ENCODE results near the gene POMC. TPM values are rescaled to one million over a fixed set of nuclear protein-coding genes. Genes with fewer than 3 reads are reported as not detected.
A peak's percentile ranks its signal among the peaks of the same experiment; 100 is the strongest.

The POMC gene
- polyA plus RNA-seq, 6 donors from 2014 or later = 5.6 to 14.6 (median 7.5) TPM

- ATAC-seq (ENCODE audit: low read depth in 2 of 2) (no peak), DNase-seq (no peak)
- peaks cover 13 to 30% (median 28%) of the 10 kb centered on the region in 3 donors for H3K4me1 Mint-ChIP-seq
- H3K27me3 Mint-ChIP-seq = peaks cover 0 to 10% (median 0%) of the 10 kb centered on the region in 3 donors
- H3K4me3 Mint-ChIP-seq = no peak overlapping the region
- H3K9me3 Mint-ChIP-seq = no peaks in the 10 kb centered on the region
- no peaks in the 10 kb centered on the region for H3K36me3 Mint-ChIP-seq
- no peak overlapping the region for H3K27ac Mint-ChIP-seq
These were observed 29.8 kb upstream of the POMC start for GRCh38 chr2:25198209-25198525.

- Mint-ChIP-seq H3K27me3 (peaks cover 0 to 10% (median 0%) of the 10 kb centered on the region in 3 donors), H3K4me1 (peaks cover 13 to 28% (median 26%) of the 10 kb centered on the region in 3 donors), H3K9me3 (no peaks in the 10 kb centered on the region), H3K4me3 (peak overlapping the region in 1 of 8 donors; percentile 52), H3K27ac (peak overlapping the region in 2 of 6 donors; percentile 83 to 87), H3K36me3 (no peaks in the 10 kb centered on the region)
- no peak for ATAC-seq (ENCODE audit: low read depth in 2 of 2)
- DNase-seq = no peak
These were observed 29.2 kb upstream of the POMC start for GRCh38 chr2:25197336-25198208.

- H3K9me3 Mint-ChIP-seq = no peaks in the 10 kb centered on the region
- no peak for ATAC-seq (ENCODE audit: low read depth in 2 of 2)
- H3K27ac Mint-ChIP-seq = no peak overlapping the region
- H3K36me3 Mint-ChIP-seq = no peaks in the 10 kb centered on the region
- H3K4me1 Mint-ChIP-seq = peaks cover 6 to 28% (median 20%) of the 10 kb centered on the region in 3 donors
- peaks cover 0 to 10% (median 0%) of the 10 kb centered on the region in 3 donors for H3K27me3 Mint-ChIP-seq
- H3K4me3 Mint-ChIP-seq = no peak overlapping the region
- no peak for DNase-seq
These were observed 26.3 kb upstream of the POMC start for GRCh38 chr2:25194576-25195122.

DNA sequence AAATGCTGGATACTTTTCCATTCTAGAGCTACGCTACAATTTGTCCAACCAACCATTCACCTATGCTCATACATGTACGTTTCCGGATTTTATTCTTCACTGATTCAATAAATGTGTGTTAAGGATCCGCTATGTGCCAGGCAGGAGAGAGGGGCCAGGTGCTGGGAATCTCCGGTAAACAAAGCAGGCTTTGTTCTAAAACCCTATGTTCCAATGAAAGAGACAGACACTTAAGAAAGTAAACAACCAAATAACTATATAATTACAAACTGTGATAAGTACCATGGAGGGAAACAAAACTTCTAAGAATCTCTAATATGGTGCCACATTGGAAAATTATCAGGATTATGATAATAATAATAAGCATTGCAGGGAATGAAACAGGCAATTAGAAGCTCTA is 22.2 kb upstream of the POMC start:
- DNase-seq = no peak
- ATAC-seq (ENCODE audit: low read depth in 2 of 2) = no peak
- Mint-ChIP-seq H3K36me3 (no peaks in the 10 kb centered on the region), H3K4me3 (no peak overlapping the region), H3K27me3 (peaks cover 0 to 6% (median 6%) of the 10 kb centered on the region in 3 donors), H3K9me3 (no peaks in the 10 kb centered on the region), H3K4me1 (peaks cover 0 to 1% (median 0%) of the 10 kb centered on the region in 3 donors), H3K27ac (no peak overlapping the region)

DNA sequence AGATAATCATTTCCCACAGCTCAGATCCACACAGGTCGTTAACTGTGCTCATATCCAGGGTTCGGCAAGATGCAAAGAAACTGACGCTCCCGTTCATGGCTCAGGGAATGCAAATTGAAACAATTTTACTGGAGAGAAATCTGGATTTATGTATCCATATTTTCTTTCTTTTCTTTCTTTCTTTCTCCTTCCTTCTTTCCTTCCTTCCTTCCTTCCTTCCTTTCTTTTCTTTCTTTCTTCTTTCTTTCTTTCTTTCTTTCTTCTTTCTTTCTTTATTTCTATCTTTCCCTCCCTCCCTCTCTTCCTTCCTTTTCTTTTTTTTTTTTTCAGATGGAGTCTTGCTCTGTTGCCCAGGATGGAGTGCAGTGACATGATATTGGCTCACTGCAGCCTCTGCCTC is 20.0 kb upstream of the POMC start:
- Mint-ChIP-seq H3K27me3 (peaks cover 0 to 16% (median 6%) of the 10 kb centered on the region in 3 donors), H3K27ac (no peak overlapping the region), H3K4me1 (peaks cover 0 to 1% (median 0%) of the 10 kb centered on the region in 3 donors), H3K9me3 (no peaks in the 10 kb centered on the region), H3K4me3 (no peak overlapping the region), H3K36me3 (no peaks in the 10 kb centered on the region)
- ATAC-seq (ENCODE audit: low read depth in 2 of 2) = no peak
- DNase-seq = no peak

- Mint-ChIP-seq H3K4me1 (peaks cover 0 to 1% (median 0%) of the 10 kb centered on the region in 3 donors), H3K4me3 (no peak overlapping the region), H3K27ac (no peak overlapping the region), H3K9me3 (no peaks in the 10 kb centered on the region), H3K27me3 (peaks cover 0 to 16% (median 7%) of the 10 kb centered on the region in 3 donors), H3K36me3 (no peaks in the 10 kb centered on the region)
- no peak for ATAC-seq (ENCODE audit: low read depth in 2 of 2)
- DNase-seq = no peak
These were observed 19.5 kb upstream of the POMC start for GRCh38 chr2:25187729-25188350.

DNA sequence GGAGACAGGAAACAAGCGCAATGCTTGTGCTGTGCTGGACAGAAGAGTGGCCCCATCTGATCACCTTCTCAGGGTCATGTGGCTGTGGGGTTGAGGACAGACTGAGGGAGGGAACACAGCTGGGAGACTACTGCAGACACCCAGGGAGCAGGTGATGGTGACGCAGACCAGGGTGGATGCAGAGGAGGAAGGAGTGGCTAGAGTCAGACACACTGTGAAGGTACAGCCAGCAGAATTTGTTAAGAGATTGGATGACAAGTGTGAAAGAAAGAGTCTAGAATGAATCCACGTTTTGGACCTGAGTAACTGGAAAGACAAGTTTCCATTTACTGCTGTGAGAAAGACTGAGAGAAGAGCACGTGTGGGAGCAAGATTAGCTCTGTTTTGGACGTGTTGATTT is 15.9 kb upstream of the POMC start:
- peaks cover 0 to 20% (median 11%) of the 10 kb centered on the region in 3 donors for H3K27me3 Mint-ChIP-seq
- H3K27ac Mint-ChIP-seq = peak overlapping the region in 1 of 6 donors; percentile 6
- DNase-seq = no peak
- no peaks in the 10 kb centered on the region for H3K4me1 Mint-ChIP-seq
- H3K4me3 Mint-ChIP-seq = no peak overlapping the region
- no peaks in the 10 kb centered on the region for H3K36me3 Mint-ChIP-seq
- peaks cover 0 to 1% (median 0%) of the 10 kb centered on the region in 7 donors for H3K9me3 Mint-ChIP-seq
- ATAC-seq (ENCODE audit: low read depth in 2 of 2) = no peak

DNA sequence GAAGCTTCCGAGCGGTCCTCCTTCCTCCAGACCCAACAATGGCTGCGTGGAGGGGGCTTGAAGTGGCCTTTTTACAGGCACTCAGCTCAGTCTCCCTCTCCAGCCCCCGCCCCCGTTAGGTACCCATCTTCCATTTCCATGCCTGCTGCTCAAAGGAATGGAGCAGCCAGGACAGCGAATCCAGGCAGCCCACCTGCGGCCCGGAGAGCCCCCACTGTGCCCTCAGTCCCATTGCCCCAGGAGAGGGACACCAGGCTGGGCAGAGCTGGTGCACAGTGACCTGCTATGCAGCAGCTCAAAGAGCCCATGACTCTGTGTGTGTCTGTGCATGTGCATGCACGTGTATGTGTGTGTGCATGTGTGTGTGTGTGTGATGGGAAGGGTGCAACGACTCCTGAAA is 10.6 kb upstream of the POMC start:
- Mint-ChIP-seq H3K27ac (no peak overlapping the region), H3K27me3 (peaks cover 27 to 46% (median 33%) of the 10 kb centered on the region in 3 donors), H3K36me3 (no peaks in the 10 kb centered on the region), H3K4me1 (peaks cover 0 to 2% (median 0%) of the 10 kb centered on the region in 3 donors), H3K9me3 (peaks cover 0 to 1% (median 0%) of the 10 kb centered on the region in 7 donors), H3K4me3 (no peak overlapping the region)
- DNase-seq = no peak
- no peak for ATAC-seq (ENCODE audit: low read depth in 2 of 2)

DNA sequence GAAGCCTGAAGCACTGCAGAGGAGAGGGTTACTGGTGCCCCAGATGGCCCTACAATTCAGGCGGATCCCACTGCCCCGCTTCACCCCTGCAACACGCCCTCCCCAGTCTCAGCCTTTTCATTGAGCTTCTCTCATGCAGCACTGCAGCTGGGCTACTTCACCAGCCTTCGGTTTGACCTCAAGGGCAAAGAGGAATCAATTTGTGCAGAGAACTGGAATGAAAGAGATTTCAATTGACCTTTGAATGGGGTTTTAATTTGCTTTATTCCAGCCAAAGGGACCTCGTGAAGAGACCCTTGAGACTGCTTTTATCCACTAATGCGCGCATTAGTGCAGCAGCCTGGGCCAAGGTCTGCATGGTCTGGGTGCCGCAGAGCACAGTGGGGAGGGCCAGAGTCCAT is 8.8 kb upstream of the POMC start:
- no peak for ATAC-seq (ENCODE audit: low read depth in 2 of 2)
- Mint-ChIP-seq H3K4me3 (no peak overlapping the region), H3K4me1 (peaks cover 0 to 8% (median 0%) of the 10 kb centered on the region in 3 donors), H3K9me3 (peaks cover 0 to 1% (median 0%) of the 10 kb centered on the region in 7 donors), H3K36me3 (no peaks in the 10 kb centered on the region), H3K27ac (peak overlapping the region in 1 of 6 donors; percentile 84), H3K27me3 (peaks cover 35 to 54% (median 42%) of the 10 kb centered on the region in 3 donors)
- DNase-seq = no peak

- DNase-seq (no peak), ATAC-seq (ENCODE audit: low read depth in 2 of 2) (no peak)
- Mint-ChIP-seq H3K27ac (no peak overlapping the region), H3K27me3 (peaks cover 32 to 50% (median 45%) of the 10 kb centered on the region in 3 donors), H3K9me3 (no peaks in the 10 kb centered on the region), H3K36me3 (no peaks in the 10 kb centered on the region), H3K4me1 (peaks cover 0 to 8% (median 0%) of the 10 kb centered on the region in 3 donors), H3K4me3 (no peak overlapping the region)
These were observed 8.3 kb upstream of the POMC start for GRCh38 chr2:25176541-25177181.

- H3K36me3 Mint-ChIP-seq = no peaks in the 10 kb centered on the region
- H3K27me3 Mint-ChIP-seq = peaks cover 35 to 50% (median 45%) of the 10 kb centered on the region in 3 donors
- no peak for DNase-seq
- no peak for ATAC-seq (ENCODE audit: low read depth in 2 of 2)
- H3K4me3 Mint-ChIP-seq = no peak overlapping the region
- no peaks in the 10 kb centered on the region for H3K9me3 Mint-ChIP-seq
- H3K27ac Mint-ChIP-seq = peak overlapping the region in 1 of 6 donors; percentile 71
- peaks cover 0 to 8% (median 0%) of the 10 kb centered on the region in 3 donors for H3K4me1 Mint-ChIP-seq
These were observed 7.8 kb upstream of the POMC start for GRCh38 chr2:25176138-25176537.

DNA sequence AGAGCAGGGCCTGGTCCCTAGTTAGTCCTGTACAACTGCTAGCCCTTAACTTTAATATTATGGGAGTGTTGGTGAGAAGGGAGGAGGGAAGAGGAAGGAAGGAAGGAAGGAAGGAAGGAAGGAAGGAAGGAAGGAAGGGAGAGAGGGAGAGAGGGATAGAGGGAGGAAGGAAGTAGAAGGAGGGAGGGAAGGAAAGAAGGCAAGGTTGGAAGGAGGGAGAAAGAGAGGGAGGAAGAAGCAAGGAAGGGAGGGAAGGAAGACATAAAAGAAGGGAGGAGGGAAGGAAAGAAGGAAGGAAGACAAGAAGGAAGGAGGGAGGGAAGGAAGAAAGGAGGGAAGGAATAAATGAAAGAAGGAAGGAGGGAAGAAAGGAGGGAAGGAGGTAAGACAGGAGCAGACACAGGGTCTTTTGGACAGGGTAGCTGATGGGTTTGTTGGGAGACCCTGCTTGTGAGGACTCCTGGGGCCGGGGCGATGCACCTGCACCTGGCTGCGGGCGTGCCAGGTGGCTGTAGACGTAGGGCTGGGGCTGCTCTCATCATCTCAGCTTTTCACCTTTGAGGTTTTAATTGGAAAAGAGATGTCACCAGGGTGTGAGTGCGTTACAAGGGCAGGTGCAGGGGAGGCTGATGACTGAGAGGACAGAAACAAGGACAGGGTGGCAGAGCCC is 5.9 kb upstream of the POMC start:
- ATAC-seq (ENCODE audit: low read depth in 2 of 2) (no peak), DNase-seq (no peak)
- Mint-ChIP-seq H3K4me1 (peaks cover 3 to 8% (median 6%) of the 10 kb centered on the region in 3 donors), H3K27me3 (peaks cover 49 to 68% (median 56%) of the 10 kb centered on the region in 3 donors), H3K36me3 (no peaks in the 10 kb centered on the region), H3K27ac (no peak overlapping the region), H3K4me3 (no peak overlapping the region), H3K9me3 (no peaks in the 10 kb centered on the region)

DNA sequence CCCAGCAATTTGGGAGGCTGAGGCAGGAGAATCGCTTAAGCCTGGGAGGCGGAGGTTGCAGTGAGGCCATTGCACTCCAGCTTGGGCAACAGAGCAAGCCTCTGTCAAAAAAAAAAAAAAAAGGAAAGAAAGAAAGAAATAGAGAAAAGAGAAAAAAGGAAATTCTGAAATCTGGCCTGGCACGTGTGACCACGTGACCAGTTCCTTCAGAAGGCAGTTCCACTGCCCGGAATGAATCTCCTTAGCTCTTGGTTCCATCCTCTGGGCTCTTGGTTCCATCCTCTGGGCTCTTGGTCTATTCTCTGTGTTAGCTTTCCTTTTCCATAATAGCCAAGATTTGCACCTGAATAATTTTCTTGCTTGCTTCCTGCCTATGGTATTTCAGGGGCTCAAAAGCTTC is 5.3 kb upstream of the POMC start:
- H3K27ac Mint-ChIP-seq = no peak overlapping the region
- no peaks in the 10 kb centered on the region for H3K36me3 Mint-ChIP-seq
- DNase-seq (no peak), ATAC-seq (ENCODE audit: low read depth in 2 of 2) (no peak)
- no peaks in the 10 kb centered on the region for H3K9me3 Mint-ChIP-seq
- peaks cover 49 to 68% (median 58%) of the 10 kb centered on the region in 3 donors for H3K27me3 Mint-ChIP-seq
- H3K4me3 Mint-ChIP-seq = no peak overlapping the region
- peaks cover 5 to 14% (median 10%) of the 10 kb centered on the region in 3 donors for H3K4me1 Mint-ChIP-seq

All from naive B cell (primary cell).